Mucosa of stomach (tissue), 1 donor: ENCODE data around the gene LRRC4C.

Experiments used
- H3K27me3 ChIP-seq: one replicate; pipeline ENCODE4 v1.7.0; 2013; ENCODE audit warnings: mild to moderate bottlenecking, low read length; ENCODE audit not compliant: control insufficient read depth, insufficient read depth
- H3K36me3 ChIP-seq: one replicate; pipeline ENCODE4 v1.7.0; 2013; ENCODE audit warnings: low read length; ENCODE audit not compliant: control insufficient read depth, insufficient read depth
- H3K4me1 ChIP-seq: one replicate; pipeline ENCODE4 v1.7.0; 2013; ENCODE audit warnings: mild to moderate bottlenecking, low read length; ENCODE audit not compliant: control insufficient read depth, insufficient read depth
- H3K4me3 ChIP-seq: one replicate; pipeline ENCODE4 v1.7.0; 2013; ENCODE audit warnings: low read length
- H3K9ac ChIP-seq: one replicate; pipeline ENCODE4 v1.7.0; 2013; ENCODE audit warnings: mild to moderate bottlenecking, low read length, moderate library complexity
- H3K9me3 ChIP-seq: one replicate; pipeline ENCODE4 v1.7.0; 2013; ENCODE audit warnings: mild to moderate bottlenecking, low read length, moderate library complexity; ENCODE audit not compliant: control insufficient read depth
- donor health status: Pancreatic carcinoma.

Gene LRRC4C

DNA sequence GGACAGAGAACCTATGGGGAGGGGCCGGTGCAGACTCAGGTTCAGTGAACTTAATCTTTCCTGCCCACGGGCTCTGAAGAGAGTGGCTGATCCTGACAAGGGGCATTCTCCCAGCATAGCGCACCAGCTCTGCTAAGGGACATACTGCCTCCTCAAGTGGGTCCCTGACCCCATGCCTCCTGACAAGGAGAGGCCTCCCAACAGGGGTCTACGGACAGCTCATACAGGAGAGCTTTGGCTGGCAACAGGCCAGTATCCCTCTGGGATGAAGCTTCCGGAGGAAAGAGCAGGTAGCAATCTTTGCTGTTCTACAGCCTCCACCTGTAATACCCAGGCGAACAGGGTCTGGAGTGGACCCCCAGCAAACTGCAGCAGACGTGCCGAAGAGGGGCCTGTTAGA lies 394.0 kb downstream of the LRRC4C start:
- Histone ChIP-seq H3K27me3 (no peaks in the 10 kb centered on the region), H3K4me1 (no peaks in the 10 kb centered on the region), H3K9me3 (no peaks in the 10 kb centered on the region), H3K36me3 (no peaks in the 10 kb centered on the region), H3K9ac (no peak overlapping the region), H3K4me3 (no peak overlapping the region)

DNA sequence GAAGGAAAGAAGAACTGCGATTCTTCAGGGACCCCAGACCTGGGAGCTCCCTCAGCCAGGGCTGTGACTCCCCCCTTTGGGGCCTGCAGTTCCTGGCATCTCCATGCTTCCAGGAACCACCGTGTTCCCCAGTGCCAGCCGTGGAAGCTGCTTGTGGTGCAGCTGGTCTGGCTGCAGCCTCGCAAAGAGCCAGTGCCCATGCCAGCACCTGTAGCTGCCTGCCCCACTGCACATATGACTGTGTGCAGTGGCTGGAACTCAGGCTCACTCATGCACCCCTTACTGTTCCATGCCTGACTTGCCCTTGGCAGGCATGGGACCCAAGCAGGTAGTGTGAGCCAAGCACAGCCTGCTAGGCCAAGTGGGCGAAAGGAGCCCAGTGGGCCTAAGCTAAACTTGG lies 401.3 kb downstream of the LRRC4C start:
- Histone ChIP-seq H3K9me3 (no peaks in the 10 kb centered on the region), H3K4me1 (no peaks in the 10 kb centered on the region), H3K4me3 (no peak overlapping the region), H3K27me3 (no peaks in the 10 kb centered on the region), H3K36me3 (no peaks in the 10 kb centered on the region), H3K9ac (no peak overlapping the region)

DNA sequence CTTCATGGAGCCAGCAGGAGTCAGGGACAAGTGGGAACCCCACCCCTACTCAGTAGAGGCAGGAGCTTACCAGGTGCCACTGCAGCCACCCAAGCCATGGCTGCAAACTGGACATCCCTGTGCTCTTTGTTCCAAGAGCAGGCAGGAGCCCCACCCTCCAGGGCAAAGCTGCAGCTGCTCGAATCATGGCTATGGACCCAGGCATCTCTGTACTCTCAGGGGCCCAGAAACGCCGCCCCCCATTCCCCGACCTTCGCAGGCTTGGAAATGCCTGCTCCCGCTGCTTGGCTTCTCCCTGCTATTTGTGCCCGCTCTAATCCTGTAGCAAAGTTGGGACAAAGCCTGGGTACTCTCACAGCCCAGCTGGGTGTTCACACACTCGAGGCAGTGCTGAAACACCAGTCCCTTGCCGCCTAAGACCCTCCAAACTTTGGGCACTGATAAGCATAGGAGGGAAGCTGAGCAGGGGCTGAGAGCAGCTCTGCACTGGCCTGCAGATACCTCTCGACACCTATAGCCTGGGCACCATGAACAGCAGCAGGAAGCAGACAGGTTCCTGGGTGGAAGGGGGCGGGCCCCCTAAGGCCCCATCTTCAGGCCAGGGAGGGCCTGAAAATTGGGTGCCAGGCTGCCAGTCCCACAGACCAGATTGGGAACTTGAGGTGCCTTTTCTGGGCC lies 402.4 kb downstream of the LRRC4C start:
- Histone ChIP-seq H3K9ac (no peak overlapping the region), H3K4me1 (no peaks in the 10 kb centered on the region), H3K27me3 (no peaks in the 10 kb centered on the region), H3K9me3 (no peaks in the 10 kb centered on the region), H3K4me3 (no peak overlapping the region), H3K36me3 (no peaks in the 10 kb centered on the region)

DNA sequence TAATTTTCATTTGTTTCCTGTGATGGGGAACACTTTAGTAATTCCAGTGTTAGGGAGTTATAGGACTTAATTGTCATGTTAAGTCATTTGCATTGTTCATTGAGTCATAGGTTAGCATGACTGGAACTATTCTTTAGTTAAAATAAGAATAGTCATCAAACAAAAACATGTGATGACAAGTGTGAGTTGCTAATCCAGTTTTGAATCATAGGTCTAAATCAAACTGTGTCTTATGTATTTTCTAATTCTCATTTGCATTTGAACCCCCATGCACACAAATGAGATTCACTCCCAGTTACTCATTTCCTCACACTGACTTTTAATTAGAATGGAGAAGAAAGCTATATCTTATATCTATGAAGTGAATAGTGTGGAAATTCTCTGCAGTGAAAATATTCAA lies 405.6 kb downstream of the LRRC4C start:
- H3K9me3 ChIP-seq: no peaks in the 10 kb centered on the region
- no peaks in the 10 kb centered on the region for H3K36me3 ChIP-seq
- H3K4me1 ChIP-seq: no peaks in the 10 kb centered on the region
- H3K4me3 ChIP-seq: no peak overlapping the region
- no peak overlapping the region for H3K9ac ChIP-seq
- no peaks in the 10 kb centered on the region for H3K27me3 ChIP-seq

DNA sequence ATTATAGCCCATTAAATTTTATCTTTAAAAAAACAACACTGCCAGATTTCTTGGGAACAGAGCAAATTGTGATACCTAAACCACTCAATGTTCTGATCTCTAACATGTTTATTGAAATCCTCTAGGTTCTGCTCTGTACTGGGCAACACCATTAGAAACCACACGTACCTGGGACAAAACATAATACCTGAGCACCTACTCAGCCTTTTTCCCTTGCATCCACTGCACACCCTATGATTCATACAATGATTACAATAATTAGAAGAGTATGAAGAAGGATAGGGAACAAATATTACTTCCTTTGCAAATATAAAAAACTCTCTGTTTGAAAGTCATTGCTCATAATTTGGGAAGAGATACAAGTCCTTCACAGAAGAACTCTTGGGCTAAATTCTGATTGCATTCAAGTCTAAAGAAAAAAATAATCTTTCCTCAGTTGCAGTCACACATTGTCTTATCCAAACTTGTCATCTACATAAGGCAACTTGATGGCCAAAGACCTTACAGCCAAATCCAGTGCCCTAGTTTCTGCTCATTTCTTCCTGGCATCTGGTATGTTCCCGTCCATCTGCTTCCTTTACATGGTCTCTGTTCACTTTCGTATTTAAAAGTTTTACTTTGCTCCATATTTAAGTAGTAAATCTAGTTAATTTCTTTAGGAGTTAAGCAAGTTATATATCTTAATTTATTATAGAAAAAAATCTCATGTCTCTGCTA lies 407.4 kb downstream of the LRRC4C start:
- H3K9ac ChIP-seq: no peak overlapping the region
- no peaks in the 10 kb centered on the region for H3K27me3 ChIP-seq
- no peaks in the 10 kb centered on the region for H3K9me3 ChIP-seq
- no peak overlapping the region for H3K4me3 ChIP-seq
- H3K4me1 ChIP-seq: no peaks in the 10 kb centered on the region
- no peaks in the 10 kb centered on the region for H3K36me3 ChIP-seq

DNA sequence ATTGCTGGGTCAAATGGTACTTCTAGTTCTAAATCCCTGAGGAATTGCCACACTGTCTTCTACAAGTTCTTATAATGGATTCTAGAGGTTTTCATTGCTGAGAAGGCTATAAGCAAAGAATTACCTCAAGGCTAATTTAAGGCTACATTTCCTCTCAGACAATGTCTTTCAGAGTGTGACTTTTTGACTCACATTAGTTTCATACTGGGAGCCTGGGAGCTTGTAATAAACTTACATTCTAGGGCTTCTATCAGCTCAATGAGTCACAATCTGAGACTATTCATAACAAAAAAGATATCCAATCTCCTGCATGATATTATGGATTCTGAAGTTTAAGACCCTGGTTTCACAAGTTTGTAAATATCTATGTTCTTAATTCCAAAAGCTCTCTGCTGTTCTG lies 408.7 kb downstream of the LRRC4C start:
- Histone ChIP-seq H3K4me3 (no peak overlapping the region), H3K36me3 (no peaks in the 10 kb centered on the region), H3K4me1 (no peaks in the 10 kb centered on the region), H3K9me3 (no peaks in the 10 kb centered on the region), H3K27me3 (no peaks in the 10 kb centered on the region), H3K9ac (no peak overlapping the region)

DNA sequence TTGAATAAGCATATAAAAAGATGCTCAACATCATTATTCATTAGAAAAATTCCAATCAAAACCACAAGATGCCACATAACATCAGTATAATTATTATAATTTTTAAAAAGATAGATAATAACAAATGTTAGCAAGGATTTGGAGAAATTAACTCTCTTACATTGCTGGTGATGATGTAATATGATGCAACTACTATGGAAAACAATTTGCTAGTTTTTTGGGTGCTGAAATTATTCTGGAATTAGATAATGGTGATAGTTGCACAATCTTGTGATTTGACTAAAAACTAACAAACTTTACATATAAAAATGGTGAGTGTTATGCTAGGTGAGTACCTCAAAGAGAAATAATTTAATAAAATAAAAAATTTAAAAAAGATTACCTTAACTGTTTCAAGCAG lies 412.2 kb downstream of the LRRC4C start:
- H3K9ac ChIP-seq: no peak overlapping the region
- no peaks in the 10 kb centered on the region for H3K4me1 ChIP-seq
- H3K9me3 ChIP-seq: no peaks in the 10 kb centered on the region
- no peak overlapping the region for H3K4me3 ChIP-seq
- H3K36me3 ChIP-seq: no peaks in the 10 kb centered on the region
- H3K27me3 ChIP-seq: no peaks in the 10 kb centered on the region

DNA sequence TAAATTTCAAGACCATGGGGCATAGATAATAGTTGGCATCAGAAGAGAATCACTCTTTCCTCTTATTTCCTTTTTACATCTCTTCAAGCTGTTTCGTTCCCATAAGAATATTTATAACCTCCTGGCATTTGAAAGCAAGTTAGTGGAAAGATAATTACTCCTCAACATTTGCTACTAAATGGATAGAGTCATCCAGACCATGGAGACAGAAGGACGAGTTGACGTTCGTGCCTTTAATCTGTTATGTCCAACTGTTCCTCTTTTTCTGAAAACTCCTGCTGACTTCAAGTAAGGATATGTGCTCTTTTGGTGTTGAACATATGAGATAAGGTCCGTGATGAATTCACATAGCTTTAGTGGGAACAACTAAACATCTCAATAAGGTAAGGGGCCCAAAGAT lies 414.2 kb downstream of the LRRC4C start:
- H3K9me3 ChIP-seq: no peaks in the 10 kb centered on the region
- H3K4me3 ChIP-seq: no peak overlapping the region
- H3K36me3 ChIP-seq: no peaks in the 10 kb centered on the region
- H3K4me1 ChIP-seq: no peaks in the 10 kb centered on the region
- H3K27me3 ChIP-seq: no peaks in the 10 kb centered on the region
- no peak overlapping the region for H3K9ac ChIP-seq

DNA sequence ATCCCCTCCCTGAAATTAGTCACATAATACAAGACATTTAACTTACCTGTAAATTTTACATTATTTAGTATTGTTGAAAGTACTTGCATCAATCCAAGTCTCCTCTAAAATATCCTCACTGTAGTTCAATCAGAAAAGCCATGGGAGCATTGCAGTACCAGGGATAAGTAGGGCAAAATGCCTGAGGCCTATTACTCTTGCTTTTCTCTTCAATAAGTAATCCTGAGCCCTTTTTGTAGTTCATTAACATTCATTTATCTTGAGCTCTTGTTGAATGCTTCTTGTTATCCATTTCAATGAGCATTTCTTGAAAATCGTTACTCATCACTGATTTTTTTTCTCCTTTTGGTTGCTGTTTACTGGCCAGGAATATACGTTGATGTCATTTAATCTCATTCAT lies 414.7 kb downstream of the LRRC4C start:
- no peaks in the 10 kb centered on the region for H3K4me1 ChIP-seq
- H3K9ac ChIP-seq: no peak overlapping the region
- no peak overlapping the region for H3K4me3 ChIP-seq
- no peaks in the 10 kb centered on the region for H3K27me3 ChIP-seq
- no peaks in the 10 kb centered on the region for H3K9me3 ChIP-seq
- no peaks in the 10 kb centered on the region for H3K36me3 ChIP-seq

DNA sequence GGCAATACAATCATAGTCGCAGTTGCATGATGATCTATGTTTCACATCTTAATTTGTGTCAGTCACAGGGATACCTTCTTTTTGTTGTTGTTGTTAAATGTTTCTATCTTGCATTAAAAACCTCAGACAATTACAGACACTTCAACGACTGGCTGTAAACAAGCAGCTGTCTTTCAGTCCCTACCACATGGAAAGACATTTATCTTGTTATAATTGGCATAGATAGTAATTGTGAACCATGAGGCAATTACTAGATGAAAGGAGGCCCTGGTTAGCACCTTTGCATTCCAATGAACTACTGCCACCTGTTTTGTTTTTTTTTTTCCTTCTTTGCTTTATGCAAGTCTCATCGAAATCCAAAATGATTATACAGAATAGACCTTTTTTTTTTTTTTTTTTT lies 416.8 kb downstream of the LRRC4C start:
- H3K4me3 ChIP-seq: no peak overlapping the region
- H3K9me3 ChIP-seq: no peaks in the 10 kb centered on the region
- no peaks in the 10 kb centered on the region for H3K4me1 ChIP-seq

DNA sequence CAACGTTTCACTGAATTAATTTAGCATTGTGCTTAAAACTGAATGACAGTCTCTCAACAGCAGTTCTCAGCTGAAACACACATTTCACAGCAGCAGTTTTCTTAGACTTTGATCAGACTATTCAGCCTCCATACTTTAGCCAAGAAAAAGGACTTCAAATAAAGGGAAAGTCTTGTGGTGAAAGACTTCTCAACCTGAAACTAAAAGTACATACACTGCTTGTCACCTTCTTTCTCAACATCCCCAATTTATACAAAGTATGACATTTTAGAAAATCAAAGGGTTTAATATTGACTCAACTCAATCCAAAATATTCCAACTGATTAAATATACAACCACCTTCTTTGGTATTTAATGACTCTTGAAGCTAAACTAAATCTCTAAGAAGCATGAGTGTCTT lies 419.0 kb downstream of the LRRC4C start:
- Histone ChIP-seq H3K9me3 (no peaks in the 10 kb centered on the region), H3K27me3 (no peaks in the 10 kb centered on the region), H3K9ac (no peak overlapping the region), H3K4me3 (no peak overlapping the region), H3K36me3 (no peaks in the 10 kb centered on the region), H3K4me1 (no peaks in the 10 kb centered on the region)

More for the DNA sequence above, 416.8 kb downstream of the LRRC4C start:
- Histone ChIP-seq H3K27me3 (no peaks in the 10 kb centered on the region), H3K36me3 (no peaks in the 10 kb centered on the region), H3K9ac (no peak overlapping the region)

DNA sequence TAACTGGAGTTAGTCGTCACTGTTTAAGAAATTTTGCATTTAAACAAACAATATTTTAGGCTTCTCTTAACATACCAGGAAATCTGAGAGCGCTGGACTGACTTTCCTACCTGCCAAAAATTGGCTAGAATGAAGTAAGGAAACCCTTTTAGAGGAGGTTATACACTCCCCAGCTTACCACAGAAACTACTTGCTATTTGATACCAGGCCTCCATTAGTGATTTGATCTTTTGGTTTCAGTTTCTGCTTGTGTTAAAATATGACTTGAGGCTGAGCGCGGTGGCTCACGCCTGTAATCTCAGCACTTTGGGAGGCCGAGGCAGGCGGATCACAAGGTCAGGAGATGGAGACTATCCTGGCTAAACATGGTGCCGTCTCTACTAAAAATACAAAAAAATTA lies 419.9 kb downstream of the LRRC4C start:
- Histone ChIP-seq H3K4me3 (no peak overlapping the region), H3K27me3 (no peaks in the 10 kb centered on the region)

More for the DNA sequence above, 419.9 kb downstream of the LRRC4C start:
- Histone ChIP-seq H3K36me3 (no peaks in the 10 kb centered on the region), H3K9me3 (no peaks in the 10 kb centered on the region), H3K9ac (no peak overlapping the region), H3K4me1 (no peaks in the 10 kb centered on the region)
